Umbilical cord (tissue), 2 donors: ENCODE results near the gene TGFBR3. TPM values are rescaled to one million over a fixed set of nuclear protein-coding genes. Genes with fewer than 3 reads are reported as not detected.

Source experiments
- DNase-seq: peaks from one replicate; pipeline ENCODE4 v3.0.0-alpha.2; 2015; ENCODE audit warnings: low spot score
- total RNA-seq: library from RNA; depleted of rRNA; stranded (reverse); fragments of >200 nt; gene quantifications from one replicate; pipeline ENCODE4 v1.2.3, GENCODE V29; 2014; ENCODE audit warnings: low replicate concordance; ENCODE audit not compliant: insufficient read depth

The TGFBR3 gene
- total RNA-seq, 1 donor from 2014 or later: 24.1 TPM

DNA sequence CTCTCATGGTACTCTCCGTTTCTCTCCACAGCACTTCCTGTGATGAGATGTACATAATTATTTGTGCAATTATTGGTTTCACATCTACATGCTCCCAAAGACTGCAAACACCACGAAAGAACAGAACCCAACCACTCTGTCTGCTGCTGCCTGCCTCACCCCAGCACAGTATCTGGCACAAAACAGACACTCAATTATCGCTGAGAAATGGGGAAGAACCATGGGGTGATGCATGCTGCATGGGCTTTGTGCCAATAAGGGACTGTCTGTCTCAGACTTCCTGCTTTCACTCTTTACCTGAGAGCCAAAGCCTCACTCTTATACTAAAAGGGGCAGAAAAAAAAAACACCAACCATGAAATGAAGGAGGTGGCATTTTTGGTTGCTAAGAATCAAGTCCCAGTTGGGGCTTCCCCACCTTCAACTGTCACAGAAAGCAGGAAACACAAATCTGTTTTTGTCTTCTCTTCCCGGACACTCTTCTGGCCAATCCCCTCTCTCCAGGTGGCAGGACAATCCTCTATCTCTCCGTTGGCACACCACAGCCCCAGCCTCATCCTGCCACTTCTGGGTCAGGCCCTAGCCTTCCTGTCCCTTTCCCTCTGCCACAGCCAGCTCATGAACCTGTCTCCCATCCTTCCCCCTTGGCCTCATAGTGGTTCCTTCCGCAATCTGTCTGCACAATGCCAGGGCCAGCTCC is 82.0 kb downstream of the TGFBR3 start:
- no peak for DNase-seq

DNA sequence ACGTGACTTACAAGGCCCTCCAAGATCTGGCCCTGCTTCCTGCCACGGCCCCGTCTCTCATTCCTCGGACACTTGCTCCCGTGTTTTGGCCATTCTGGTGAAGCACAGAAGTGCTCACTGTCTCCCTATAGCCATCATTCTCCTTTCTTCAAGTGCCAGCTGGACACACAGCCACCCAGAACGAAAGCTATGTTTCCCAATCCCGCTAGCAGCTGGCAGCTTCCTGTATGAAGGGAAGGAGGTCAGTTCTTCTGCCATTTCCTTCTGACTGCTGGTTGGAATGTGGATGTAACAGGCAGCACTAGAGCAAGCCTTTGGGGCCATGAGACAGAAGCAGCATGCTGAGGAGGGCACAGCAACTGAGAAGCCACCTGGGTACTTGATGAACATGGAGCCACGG is 82.8 kb downstream of the TGFBR3 start:
- no peak for DNase-seq

DNA sequence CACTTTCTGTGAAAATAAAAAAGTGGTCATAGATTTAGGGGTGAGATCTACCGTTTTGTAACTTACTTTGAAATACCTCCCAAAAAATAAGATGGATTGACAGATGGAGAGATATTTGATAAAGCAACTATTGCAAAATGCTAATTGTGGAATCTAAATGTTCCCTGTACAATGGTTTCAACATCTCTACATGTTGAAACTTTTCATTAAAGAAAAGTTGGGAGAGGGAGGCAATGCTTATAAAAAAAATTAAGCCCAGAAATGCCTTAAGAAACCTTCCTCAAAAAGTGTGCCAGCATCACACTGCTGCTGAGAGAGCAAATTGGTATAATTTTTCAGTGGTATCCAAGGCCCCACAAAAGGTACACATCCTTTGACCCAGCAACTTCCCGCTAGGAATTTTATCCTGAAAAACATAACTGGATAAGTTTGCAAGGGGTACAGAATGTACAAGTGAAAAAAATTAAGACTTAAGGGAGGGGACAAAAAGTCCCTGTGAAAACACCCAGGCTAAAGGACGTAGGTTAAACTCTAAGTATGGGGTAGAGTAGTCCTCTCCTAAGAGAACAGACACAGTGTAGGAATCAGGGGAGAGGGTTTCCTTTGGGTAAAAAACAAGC is 84.3 kb downstream of the TGFBR3 start:
- DNase-seq: no peak

DNA sequence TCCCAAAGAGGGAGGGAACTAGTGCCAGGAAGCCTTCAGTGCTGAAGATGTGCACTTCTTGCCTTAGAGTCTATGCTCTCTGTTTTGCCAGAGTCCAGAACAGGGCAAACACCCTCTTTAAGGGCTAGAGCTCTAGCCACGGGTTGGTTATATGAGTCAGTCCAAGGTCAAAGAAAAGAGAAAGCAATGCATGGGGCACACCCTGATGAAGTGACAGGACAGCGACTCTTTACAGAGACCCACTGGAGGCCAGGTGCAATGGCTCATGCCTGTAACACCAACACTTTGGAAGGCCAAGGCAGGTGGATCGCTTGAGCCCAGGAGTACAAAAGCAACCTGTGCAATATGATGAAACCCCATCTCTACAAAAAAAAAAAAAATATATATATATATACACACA is 86.1 kb downstream of the TGFBR3 start:
- no peak for DNase-seq

DNA sequence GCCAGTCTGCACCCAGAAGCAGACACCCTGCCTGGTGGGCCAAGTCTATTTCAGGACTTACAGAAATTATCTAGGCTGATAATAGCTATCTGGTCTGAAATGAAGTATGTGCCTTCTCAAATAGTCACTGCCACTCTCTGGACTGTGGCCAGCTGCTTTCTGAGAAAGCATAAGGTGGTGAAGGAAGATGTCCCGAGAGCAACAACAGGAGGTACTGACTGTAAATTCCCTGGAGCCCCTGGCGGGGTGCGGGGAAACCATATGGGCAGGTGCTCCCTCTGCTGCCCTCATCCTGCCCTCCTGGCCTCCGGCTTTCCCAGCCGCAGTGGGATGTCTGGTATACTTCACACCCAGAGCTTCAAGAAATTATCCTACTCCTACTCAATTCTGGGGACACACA is 86.8 kb downstream of the TGFBR3 start:
- no peak for DNase-seq

DNA sequence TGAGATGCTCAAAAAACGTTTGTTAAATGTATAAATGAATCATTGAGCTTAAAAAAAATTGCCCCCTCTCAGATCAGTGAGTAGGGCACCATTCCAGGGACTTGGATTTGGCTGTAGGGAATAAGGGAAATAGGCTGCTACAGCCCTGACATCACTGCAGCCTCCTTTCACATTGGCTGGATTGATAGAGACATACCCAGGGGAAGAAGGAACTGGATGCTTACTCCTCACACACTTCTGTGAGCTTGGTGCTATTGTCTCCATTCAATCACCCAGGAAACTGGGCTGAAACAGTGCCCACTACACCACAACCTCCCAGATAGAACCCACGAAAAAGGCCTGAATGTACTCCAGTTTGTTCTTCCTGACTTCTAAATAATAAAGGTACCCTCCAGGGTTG is 87.2 kb downstream of the TGFBR3 start:
- no peak for DNase-seq

DNA sequence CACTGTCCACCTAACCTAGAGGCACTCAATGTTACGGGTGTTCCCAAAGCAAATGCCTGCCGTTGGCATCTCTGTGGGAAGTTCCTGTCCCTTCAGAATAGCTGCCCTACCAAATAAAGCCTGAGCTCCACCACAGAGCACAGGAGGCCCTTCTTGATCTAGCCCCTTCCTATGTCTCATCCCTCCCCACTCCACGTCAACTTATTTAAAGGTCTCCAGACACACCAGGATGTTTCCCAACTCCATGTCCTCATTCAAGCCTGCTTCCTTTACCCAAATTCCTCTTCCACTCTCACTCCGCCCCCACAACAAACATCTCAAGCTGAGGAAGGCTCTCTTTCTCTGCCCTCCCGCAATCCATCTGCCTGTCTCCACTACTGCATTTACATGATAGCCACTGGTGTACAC is 87.7 kb downstream of the TGFBR3 start:
- DNase-seq: no peak

DNA sequence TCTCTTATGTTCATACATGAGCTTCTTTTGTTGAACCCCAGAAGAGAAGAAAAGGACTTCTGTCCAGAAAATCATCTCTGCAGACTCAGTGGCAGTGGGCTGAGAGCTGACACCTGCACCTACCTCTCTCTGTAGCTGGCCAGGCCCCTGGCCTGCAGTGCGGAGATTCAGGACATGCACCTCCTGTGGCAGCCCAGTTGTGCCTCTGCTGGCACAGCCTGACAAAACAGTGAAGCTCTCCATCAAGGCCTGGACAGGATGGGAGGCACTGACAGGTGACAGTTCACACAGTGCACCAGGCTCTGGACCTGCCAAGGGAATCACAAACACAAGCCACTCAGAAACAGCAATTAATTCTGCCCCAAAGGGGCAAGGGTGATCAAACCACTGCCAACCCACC is 88.8 kb downstream of the TGFBR3 start:
- DNase-seq: no peak

DNA sequence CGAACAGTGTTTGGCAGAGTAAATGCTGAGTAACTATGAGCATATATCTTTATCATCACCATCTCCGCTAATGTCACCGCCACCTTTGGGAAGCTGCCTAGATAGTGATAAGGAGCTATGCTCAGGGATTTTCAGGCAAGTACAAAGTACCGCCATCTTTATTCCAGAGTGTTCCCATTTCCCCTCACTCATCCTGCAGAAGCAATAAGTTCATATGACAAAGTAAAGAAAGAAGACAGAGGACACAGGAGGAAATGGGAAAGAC is 89.6 kb downstream of the TGFBR3 start:
- DNase-seq: no peak

DNA sequence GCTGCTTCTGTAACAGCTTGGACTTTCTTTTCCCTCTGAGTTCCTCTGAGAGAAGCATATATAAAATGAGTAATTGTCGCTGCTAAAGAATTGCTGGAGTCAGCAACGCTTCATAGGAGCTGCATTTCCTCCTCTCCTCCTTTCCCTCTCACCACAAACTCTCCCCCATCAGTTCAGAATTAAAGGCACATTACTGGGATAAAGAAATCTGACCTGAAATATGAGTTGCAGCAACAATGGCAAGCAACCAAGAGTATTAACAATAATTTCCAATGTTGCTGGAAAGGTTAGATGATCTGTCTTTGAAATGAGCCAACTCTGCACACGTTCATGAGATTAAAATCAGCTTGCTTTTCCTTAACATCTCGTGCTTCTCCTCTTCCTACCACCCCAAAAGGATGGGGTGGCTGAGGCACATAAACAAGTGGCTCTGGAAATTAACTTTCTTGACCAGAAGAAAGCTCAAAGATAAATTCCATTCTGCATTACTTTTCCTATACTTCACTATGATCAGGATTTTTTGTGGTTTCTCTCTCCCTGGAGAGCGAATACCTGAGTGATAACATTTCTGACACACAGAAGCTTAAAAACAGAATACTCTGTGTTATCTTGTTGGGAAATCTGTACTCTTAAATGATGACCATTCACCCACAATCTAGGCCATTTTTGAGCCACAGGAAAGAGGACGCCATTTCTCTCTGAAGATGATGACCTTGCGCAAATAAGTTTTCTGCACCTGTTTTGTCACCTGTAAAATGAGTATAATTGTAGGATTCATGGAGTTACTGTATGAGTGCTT is 90.2 kb downstream of the TGFBR3 start:
- DNase-seq: peak; percentile 82

DNA sequence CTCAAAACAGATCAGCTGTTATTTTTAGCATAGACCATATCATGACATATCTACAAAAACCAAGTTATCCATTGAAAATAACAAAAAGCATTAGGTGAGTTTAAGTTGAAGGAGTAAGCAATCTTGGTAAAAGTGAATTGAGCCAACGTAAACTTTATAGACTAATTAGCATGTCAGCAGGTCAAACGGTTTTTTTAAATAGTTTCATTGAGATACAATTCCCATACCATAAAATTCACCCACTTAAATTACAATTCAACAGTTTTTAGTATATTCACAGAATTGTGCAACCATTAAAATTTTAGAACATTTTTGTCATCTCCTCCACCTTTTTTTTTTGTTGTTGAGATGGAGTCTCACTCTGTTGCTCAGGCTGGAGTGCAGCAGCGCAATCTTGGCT is 92.1 kb downstream of the TGFBR3 start:
- DNase-seq: no peak

DNA sequence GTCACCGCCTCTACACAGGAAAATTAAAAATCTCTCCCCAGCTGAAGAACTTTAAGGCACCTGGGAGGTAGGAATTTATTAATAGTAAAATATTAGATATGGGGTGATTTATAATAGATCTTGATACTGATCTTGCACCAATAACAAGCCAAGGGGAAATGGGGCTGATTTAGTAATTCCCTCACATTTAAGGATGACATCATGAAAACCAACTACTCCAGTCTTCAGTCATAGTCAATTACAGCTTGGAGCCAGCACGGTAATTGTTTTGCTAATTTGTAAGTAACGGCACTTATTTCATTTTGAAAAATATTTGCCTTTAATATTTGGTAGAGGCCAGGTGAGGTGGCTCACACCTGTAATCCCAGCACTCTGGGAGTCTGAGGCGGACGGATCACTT is 92.8 kb downstream of the TGFBR3 start:
- no peak for DNase-seq

DNA sequence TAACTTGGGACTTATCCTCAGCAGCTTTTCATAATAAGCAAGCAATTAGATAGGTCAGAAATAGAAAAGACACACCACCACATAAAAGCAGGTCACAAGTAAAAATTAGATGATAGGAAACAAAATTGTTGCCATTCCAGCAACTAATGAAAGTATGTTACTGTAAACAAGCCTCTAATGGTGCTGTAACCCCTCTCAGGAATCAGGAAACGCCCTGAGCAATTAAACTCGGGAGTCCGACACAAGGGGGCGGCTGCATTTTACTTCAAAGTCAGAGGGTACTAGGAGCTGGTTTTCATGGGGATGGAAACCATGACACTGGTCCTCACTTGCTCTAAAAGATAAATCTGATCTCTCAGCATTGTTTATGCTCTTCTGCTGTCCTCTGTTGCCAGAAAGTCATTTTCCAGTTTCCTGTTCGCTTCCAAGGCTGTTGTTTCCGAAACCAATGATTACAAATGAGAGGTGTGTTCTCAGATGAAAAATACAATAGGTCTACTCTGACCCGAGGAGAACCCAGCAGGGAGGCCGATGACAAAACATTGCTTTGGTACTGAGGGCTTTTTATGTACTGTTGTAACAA is 93.4 kb downstream of the TGFBR3 start:
- DNase-seq: no peak

DNA sequence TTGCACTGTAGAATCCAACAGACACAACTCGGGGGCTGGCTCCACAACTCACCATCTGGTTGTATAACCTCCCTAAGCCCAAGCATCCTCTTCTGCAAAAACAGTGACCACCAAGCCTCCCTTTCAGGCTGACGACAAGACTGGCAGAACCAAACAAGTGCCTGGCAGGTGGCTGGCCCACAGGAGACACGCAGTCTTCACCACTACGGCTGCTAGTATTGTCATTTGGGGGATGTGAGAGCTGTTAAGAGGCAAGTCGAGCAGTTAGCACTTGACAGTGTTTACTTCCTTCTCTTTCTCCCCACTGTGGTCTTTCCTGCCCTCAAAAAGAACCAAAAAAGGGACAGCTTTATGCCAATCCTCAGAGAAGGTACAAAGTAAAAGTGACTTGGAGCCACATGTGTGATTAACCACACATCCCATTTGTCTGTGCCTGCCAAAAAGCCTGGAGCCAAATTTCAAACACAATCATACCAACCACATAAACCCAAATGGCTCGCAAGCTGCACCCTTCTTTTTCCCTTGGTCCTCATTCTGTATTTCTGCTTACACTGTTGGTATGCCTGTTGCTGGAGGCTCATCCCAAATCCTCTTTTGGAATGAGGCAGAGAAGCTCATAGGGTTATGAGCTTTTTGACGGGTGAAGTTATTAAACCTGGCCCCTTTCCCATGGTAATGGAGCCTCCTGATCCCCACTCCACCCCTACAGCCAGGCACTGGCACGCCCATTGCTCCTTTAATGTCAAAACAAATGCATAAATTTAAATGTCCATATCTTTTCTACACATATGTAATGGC is 94.1 kb downstream of the TGFBR3 start:
- peak; percentile 75 for DNase-seq

DNA sequence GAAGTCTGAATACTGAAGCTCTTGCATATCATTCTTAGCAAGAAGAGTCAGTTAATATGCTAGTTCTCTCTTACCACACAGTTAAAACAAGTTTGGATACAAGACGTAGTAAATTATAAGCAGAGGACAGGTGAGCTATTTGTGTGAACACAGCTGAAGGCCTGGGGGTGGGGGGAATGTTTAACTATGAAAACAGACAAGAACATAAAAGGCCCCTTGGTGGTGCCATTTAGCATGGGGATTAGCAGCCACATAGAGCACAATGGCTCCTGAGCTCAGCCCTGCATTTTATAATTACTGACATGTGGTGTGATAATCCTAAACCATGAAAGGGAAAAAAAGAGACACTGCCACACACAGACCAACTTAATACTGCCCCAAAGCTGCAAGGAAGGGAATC is 94.8 kb downstream of the TGFBR3 start:
- no peak for DNase-seq

DNA sequence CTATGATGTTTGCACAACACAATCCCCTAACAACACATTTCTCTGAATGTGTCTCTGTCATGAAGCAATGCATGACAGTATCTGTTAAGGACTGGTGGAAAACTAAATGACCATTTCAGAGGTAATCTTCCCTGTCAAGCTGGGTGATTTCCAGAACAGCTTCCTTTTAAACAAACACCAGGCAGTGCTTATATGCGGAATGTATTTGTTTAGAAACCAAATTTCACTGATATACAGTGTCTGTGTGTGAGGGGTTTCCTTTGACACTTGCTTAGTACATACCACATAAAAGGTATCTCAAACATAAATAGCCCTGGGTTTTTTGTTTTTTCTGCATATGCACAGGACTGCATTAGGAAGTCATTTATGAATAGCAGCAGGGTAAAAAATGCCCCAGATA is 95.6 kb downstream of the TGFBR3 start:
- no peak for DNase-seq

DNA sequence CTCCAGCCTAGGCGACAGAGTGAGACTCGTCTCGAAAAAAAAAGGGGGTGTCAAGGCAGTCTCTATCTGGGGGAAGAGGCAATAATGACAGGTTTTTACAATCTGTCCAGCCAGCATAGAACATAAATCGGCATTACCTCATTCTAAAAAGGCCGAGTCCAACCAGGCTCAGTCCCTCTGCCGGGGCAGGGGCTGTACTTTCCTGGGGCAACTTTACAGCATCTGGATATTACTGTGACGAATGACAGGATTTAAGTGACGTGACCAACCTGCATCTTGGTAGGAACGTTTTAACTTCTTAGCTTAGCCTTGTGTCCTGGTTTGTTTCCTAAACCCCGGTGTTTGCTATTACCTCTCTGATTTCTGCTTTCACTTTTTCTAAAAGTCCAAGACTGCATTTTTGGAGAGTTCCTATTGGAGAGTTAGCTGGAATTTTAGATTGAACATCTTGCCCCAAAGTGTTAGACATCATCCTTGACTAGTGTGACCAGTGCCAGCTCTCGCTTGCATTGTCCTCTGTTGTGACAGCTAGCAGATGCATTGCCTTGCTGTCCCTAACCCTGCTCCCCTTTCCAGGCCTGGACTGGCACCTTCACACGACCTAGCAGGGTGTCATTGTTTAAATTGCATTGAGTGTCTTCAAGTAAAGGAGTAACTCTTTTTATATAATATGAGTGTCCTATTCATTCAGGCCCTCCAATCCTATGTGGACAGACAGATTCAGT is 96.5 kb downstream of the TGFBR3 start:
- DNase-seq: no peak

DNA sequence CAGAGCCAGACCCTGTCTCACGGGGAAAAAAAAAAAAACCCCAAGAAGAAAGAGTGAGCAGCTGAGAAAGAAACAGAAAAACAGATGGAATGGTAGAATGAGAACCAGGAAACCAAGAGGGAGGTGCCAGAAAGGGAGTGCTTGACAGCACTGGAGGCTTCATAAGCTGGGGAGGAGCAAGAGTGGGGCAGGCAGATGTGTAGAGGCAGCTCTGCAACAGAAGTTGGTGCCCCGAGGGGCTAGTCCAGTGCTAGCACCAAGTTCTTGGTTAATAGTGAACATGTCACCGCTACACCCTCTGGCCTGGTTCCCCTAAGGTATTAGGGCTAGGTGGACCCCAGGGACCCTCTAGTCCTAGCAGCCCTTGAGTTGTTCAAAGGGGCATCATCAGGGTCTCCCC is 98.0 kb downstream of the TGFBR3 start:
- DNase-seq: no peak

DNA sequence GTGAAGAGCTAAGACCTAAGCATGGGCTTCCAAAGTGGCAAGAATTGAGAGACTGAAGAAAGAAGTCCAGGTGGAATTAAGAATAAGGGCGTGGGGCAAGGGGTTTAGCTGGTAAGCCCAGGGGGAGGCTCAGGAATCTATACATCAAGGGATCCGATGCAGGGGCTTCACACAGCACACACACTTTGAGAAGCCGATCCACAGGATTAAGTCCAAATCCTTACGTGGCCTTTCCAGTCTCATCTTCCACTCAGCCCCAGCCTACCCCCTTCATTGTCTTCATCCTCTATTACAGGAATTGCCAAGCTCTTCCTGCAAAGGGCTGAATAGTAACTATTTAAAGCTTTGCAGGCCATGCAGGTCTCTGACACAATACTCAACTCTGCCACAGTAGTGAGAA is 101.3 kb downstream of the TGFBR3 start:
- peak; percentile 50 for DNase-seq

DNA sequence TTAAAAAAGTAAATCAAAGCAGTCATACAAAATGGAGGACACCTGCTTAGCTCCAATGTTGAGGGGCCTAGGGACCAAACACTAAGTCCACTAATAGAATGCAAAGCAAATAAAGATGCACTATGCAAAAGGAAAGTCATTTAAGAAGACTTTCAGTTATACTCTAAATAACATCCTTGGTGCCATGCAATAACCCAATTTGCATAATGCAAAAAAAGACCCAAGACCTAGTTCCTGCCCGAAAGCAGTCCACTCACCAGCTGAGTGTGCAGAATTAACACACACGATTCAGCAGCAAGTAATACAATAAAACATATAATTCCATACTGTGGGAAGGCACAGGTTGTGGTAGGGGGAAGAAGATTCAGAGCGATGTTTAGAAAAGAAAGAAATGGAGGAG is 101.8 kb downstream of the TGFBR3 start:
- no peak for DNase-seq

DNA sequence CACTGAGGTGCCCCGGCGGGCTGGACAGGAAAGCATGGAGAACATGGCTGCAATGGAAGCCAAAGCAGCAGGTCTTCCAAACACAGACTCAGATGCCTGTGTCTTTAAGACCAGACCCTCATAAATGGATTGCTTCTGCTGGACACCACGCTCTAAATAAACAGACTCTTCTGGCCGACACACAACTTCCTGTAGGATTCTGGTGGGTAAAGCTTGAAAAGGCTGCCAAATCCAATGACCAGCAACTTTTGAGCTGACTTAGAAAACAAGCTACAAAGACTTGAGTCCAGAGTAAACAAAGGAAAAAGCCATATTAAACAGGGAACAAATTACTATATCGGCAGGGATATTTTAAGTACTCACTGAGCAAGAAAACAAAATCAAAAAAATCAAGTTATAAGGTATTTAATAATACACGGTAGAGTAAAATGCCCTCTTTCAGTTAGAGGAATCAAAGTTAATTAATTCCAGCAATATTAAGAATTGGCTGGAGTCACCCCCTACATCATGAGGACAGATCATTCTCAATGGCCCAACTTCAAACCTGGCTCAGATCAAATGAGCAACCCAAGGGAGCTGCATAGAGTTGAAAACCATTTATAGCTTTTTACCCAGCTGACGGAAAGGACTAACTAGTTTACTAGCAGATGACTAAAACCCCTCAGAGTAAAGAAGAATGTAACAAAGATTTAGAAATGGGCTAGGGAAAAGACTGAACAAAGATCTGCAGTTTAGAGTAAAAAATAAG is 102.4 kb downstream of the TGFBR3 start:
- DNase-seq: no peak
